Fibroblast of villous mesenchyme (primary cell): ENCODE results near the gene CIB4. TPM values are rescaled to one million over a fixed set of nuclear protein-coding genes. Genes with fewer than 3 reads are reported as not detected.

Experiments used
- DNase-seq: peaks from one replicate; pipeline ENCODE4 v3.0.0-alpha.2; 2010; ENCODE audit warnings: low read depth
- H3K4me3 ChIP-seq: 2 replicates; pipeline ENCODE4 v1.5.1; 2011; ENCODE audit warnings: low read depth, mild to moderate bottlenecking, low read length
- total RNA-seq: library from RNA; depleted of rRNA; stranded (reverse); fragments of >200 nt; gene quantifications from 2 replicates; pipeline ENCODE4 v1.2.3, GENCODE V29; 2012
- TF ChIP-seq, protein P1 (sequence below): IDR thresholded peaks from 2 replicates; pipeline ENCODE4 v1.5.1; 2012; ENCODE audit warnings: low read depth, mild to moderate bottlenecking, low read length; ENCODE audit not compliant: insufficient read depth

CIB4 gene
- total RNA-seq, 1 donor, result not detected

- DNase-seq, result no peak
- no peak overlapping the region for H3K4me3 ChIP-seq
- TF ChIP-seq, protein P1, sequence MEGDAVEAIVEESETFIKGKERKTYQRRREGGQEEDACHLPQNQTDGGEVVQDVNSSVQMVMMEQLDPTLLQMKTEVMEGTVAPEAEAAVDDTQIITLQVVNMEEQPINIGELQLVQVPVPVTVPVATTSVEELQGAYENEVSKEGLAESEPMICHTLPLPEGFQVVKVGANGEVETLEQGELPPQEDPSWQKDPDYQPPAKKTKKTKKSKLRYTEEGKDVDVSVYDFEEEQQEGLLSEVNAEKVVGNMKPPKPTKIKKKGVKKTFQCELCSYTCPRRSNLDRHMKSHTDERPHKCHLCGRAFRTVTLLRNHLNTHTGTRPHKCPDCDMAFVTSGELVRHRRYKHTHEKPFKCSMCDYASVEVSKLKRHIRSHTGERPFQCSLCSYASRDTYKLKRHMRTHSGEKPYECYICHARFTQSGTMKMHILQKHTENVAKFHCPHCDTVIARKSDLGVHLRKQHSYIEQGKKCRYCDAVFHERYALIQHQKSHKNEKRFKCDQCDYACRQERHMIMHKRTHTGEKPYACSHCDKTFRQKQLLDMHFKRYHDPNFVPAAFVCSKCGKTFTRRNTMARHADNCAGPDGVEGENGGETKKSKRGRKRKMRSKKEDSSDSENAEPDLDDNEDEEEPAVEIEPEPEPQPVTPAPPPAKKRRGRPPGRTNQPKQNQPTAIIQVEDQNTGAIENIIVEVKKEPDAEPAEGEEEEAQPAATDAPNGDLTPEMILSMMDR, result no peak
Observed at GRCh38 chr2:26630669-26631360, 10.4 kb downstream of the CIB4 start.

DNA sequence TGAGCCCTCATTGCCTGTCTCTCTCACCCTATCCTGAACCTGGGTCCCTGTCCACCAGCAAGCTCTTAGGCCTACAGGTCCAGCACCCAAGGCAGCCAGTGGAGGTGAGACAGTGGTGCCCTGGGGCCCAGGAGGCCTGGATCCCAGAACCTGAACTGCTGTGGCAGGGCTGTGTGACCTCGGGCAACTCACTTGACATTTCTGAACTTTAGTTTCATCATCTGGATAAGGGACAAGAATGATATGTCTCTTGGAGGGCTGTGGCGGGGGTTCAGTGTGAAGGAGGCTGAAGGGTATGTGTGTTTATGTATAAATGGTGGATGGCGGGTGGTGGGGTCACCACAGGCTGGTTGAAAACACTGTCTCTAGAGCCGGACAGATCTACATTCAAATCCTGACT, 10.9 kb downstream of the CIB4 start:
- TF ChIP-seq, protein P1, result no peak
- no peak for DNase-seq
- H3K4me3 ChIP-seq, result no peak overlapping the region

GRCh38 chr2:26629751-26630150, 11.4 kb downstream of the CIB4 start:
- DNase-seq, result no peak
- TF ChIP-seq, protein P1, result no peak
- no peak overlapping the region for H3K4me3 ChIP-seq

DNA sequence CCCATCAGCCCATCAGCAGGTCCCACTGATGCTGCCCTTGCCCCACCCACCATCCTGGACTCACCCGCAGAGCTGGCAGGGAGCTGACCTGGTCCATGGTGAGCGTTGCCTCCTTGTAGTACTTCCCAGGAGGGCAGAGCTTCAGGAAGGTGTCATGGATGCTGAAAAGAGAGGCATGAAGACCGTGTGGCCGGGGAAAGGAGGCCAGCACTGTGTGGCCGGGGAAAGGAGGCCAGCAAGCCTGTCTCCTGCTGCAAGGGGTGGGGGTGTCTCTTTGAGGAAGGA, 11.9 kb downstream of the CIB4 start:
- no peak overlapping the region for H3K4me3 ChIP-seq
- no peak for DNase-seq
- TF ChIP-seq, protein P1, result no peak

DNA sequence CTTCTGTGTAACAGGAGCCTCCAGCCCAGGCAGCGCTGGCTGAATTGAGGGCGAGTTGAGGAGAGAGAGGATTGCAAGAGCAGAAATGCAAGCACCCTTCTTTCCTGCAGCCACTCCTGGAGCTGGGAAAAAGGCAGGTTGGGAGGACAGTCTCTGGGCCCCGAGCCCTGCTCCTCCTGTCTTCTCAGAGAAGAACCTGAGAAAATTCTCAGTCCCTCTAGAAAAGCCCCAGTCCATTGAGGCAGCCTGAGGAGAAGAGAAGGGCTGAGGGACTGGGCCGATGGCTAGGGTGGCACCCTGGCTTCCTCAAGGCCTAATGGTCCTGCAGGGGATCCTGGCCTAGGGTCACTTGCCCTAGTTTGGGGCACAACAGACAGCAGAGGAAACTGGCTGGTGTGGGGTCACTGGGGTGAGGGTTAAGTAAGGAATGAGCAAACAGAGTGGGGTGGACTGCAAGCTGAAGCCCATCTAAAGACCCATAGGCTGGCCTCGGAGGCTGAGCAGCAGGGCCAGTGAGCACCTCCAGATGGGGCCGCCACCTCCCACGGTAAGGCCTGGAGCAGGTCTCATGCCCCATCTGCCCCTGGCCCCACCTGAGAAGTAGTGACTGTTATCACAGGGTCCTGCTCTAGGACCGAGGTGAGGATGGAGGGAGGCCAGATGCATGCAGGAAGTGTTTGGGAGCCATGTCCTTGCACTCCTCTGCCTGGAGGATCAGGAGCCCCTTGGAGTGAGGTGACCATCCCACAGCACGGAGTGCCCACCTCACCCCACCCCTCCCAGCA, 12.4 kb downstream of the CIB4 start:
- TF ChIP-seq, protein P1, result no peak
- no peak for DNase-seq
- no peak overlapping the region for H3K4me3 ChIP-seq

GRCh38 chr2:26627350-26628105, 13.6 kb downstream of the CIB4 start:
- H3K4me3 ChIP-seq, result no peak overlapping the region
- no peak for DNase-seq
- TF ChIP-seq, protein P1, result no peak
